ENCODE measurements around the gene KCNMB1.

KCNMB1 gene

DNA sequence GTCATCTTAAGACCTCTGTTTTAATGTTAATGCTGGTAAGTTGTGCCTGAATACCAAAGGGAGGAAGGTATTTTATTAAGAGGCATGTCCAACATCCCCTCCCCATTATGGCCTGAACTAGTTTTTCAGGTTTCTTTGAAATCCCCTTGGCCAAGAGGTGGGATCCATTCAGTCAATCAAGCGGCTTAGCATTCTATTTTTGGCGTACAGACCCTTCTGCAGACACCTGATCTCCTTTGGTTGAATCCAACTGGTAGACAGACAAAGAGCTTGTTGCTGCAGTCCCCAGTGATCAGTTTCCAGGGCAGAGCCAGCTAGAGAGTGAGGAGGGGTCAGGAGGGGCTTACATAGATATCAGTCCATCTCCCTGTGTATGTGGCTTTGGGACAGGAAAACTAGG lies 7.9 kb upstream of the KCNMB1 start:
- TF ChIP-seq CTCF (IDR thresholded peaks at IDR 0.05; ENCODE audit: insufficient read depth, low read length, poor library complexity, severe bottlenecking): no peak
- no peak for DNase-seq (ENCODE audit: extremely low read depth, insufficient read length)
- Histone ChIP-seq H3K27me3 (replicated peaks; ENCODE audit: control insufficient read depth, insufficient read depth, low read length) (no peaks in the 10 kb centered on the region), H3K36me3 (ENCODE audit: control insufficient read depth, insufficient read depth, low read length) (no peaks in the 10 kb centered on the region), H3K4me3 (replicated peaks; ENCODE audit: low read depth, low read length) (no peak overlapping the region)

DNA sequence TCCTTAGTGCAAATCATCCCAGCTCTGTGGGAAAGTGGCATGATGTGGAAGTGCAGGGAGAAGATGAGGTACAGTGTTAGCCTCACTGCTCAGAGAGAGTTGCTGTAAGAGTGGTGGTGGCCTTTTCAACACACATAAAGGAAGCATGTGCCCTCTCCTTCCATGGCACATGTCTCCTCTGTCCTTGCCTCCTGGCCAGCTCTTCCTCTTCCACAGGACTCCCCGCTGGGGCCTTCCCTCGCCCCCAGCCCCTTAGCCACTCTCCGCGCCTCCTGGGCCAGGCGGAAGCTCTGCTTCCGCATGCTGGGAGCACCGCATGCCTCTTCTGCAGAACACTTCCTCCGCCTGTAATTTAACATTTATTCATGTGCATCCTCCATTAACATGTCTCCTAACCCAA lies 4.8 kb upstream of the KCNMB1 start:
- Histone ChIP-seq H3K4me3 (replicated peaks; ENCODE audit: low read depth, low read length) (no peak overlapping the region), H3K36me3 (ENCODE audit: control insufficient read depth, insufficient read depth, low read length) (no peaks in the 10 kb centered on the region), H3K27me3 (replicated peaks; ENCODE audit: control insufficient read depth, insufficient read depth, low read length) (no peaks in the 10 kb centered on the region; the same call in 1 of the 2 replicates)
- no peak for DNase-seq (ENCODE audit: extremely low read depth, insufficient read length)
- no peak for TF ChIP-seq CTCF (IDR thresholded peaks at IDR 0.05; ENCODE audit: insufficient read depth, low read length, poor library complexity, severe bottlenecking)

GRCh38 chr5:170393235-170393634 lies 4.1 kb upstream of the KCNMB1 start:
- no peak for TF ChIP-seq CTCF (IDR thresholded peaks at IDR 0.05; ENCODE audit: insufficient read depth, low read length, poor library complexity, severe bottlenecking)
- Histone ChIP-seq H3K27me3 (replicated peaks; ENCODE audit: control insufficient read depth, insufficient read depth, low read length) (no peaks in the 10 kb centered on the region; the same call in 1 of the 2 replicates), H3K36me3 (ENCODE audit: control insufficient read depth, insufficient read depth, low read length) (no peaks in the 10 kb centered on the region), H3K4me3 (replicated peaks; ENCODE audit: low read depth, low read length) (no peak overlapping the region)
- DNase-seq (ENCODE audit: extremely low read depth, insufficient read length): no peak

- no peaks in the 10 kb centered on the region; the same call in 1 of the 2 replicates for H3K27me3 ChIP-seq (replicated peaks; ENCODE audit: control insufficient read depth, insufficient read depth, low read length)
- no peak overlapping the region for H3K4me3 ChIP-seq (replicated peaks; ENCODE audit: low read depth, low read length)
- H3K36me3 ChIP-seq (ENCODE audit: control insufficient read depth, insufficient read depth, low read length): no peaks in the 10 kb centered on the region
- no peak for TF ChIP-seq CTCF (IDR thresholded peaks at IDR 0.05; ENCODE audit: insufficient read depth, low read length, poor library complexity, severe bottlenecking)
- DNase-seq (ENCODE audit: extremely low read depth, insufficient read length): no peak
These were observed 1.3 kb upstream of the KCNMB1 start for GRCh38 chr5:170390472-170390871.

DNA sequence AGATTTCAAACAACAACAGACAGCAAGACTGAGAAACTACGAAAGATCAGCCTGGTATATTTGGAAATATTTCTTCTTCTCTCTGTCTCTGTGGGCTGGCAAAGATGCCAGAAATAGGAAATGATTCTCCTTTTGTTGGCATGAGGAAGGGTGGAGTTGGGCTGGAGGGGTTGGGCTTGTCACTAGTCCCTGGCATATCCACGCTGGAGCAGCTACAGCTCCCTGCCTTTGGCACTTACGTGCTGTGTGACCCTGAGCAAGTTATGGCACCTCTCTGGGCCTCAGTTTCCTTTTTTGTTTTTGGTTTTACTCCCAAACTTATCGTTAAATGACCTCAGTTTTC lies 354 bp upstream of the KCNMB1 start:
- DNase-seq (ENCODE audit: extremely low read depth, insufficient read length): no peak
- Histone ChIP-seq H3K27me3 (replicated peaks; ENCODE audit: control insufficient read depth, insufficient read depth, low read length) (no peaks in the 10 kb centered on the region; the same call in 1 of the 2 replicates), H3K4me3 (replicated peaks; ENCODE audit: low read depth, low read length) (no peak overlapping the region), H3K36me3 (ENCODE audit: control insufficient read depth, insufficient read depth, low read length) (no peaks in the 10 kb centered on the region)
- no peak for TF ChIP-seq CTCF (IDR thresholded peaks at IDR 0.05; ENCODE audit: insufficient read depth, low read length, poor library complexity, severe bottlenecking)

Data from GM06990 (cell line).